ENCODE data around the gene FARP1. TPM values are rescaled to one million over a fixed set of nuclear protein-coding genes. Genes with fewer than 3 reads are reported as not detected.

The FARP1 gene
- total RNA-seq, 1 experiment from 2014 or later = 96.6 TPM

DNA sequence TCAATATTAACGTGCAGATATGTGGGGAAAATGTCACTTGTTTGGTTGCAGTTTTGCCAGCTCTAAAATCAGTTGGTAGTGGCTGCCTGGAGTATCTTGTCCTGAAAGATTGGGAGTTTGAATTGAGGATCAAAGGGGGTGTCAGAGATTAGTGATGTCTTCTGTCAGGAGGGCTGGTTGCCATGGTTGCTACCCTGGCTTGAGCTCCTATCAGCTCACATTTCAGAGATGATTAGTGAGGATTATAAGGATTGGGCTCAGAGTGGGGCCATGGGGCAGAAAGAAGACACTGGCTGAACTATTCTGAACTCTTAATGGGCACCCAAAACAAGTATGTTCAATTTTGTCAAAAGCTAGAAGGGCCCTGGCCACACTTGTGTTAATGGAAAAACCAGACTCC lies 129.7 kb downstream of the FARP1 start:
- DNase-seq (ENCODE audit: low spot score) = no peak

DNA sequence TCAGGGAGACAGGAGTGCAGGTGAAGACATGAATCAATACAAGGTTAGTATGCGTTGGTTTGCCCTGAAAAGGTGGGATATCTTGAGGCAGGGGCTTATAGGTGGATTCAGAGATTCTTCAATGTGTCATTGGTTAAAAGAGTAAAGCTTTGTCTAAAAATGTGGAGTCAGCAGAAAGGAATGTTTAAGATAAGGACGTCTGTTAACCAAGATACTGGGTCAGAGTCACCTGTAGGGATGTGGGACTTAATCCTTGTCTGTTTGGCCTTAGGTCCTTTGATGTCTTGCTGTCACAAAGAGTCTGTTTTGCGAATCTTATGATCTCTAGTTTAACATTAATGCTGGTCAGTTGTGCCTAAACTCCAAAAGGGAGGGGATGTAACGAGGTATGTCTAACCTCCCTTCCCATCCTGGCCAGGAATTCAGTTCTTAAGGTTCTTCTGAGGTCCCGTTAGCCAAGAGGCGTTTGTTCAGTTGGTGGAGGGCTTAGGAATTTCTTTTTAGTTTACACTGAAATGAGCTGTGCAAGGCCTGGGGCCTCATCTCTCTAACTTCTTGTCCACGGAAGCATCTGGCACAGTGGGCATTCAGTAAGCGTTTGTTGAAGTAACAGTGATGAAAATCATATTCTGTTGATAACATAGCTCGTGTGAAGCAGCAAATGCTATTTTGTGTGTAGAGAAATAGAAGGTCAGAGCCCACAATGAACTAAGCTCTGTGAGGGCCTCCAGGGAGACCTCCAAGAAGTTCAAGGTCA lies 130.4 kb downstream of the FARP1 start:
- Mint-ChIP-seq H3K36me3 (no peaks in the 10 kb centered on the region), H3K27me3 (ENCODE audit: low read depth) (no peaks in the 10 kb centered on the region), H3K9me3 (no peaks in the 10 kb centered on the region), H3K4me1 (peaks cover 47% of the 10 kb centered on the region), H3K27ac (peak overlapping the region; percentile 96), H3K4me3 (no peak overlapping the region)
- POLR2A ChIA-PET = no interaction called here
- CTCF ChIA-PET = interaction anchor here (1.1 kb wide), 1 partner anchor 158 kb away, joined by 3 read pairs; no protein-coding TSS in a partner anchor
- DNase-seq (ENCODE audit: low spot score) (no peak), ATAC-seq (peak; percentile 15)
- TF ChIP-seq, protein P1, sequence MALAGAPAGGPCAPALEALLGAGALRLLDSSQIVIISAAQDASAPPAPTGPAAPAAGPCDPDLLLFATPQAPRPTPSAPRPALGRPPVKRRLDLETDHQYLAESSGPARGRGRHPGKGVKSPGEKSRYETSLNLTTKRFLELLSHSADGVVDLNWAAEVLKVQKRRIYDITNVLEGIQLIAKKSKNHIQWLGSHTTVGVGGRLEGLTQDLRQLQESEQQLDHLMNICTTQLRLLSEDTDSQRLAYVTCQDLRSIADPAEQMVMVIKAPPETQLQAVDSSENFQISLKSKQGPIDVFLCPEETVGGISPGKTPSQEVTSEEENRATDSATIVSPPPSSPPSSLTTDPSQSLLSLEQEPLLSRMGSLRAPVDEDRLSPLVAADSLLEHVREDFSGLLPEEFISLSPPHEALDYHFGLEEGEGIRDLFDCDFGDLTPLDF (CRISPR knock-in tag; IDR thresholded peaks at IDR 0.05) = no peak
- TF ChIP-seq NFE2L1 (CRISPR knock-in tag; IDR thresholded peaks at IDR 0.05) (no peak), MXD4 (CRISPR knock-in tag; IDR thresholded peaks at IDR 0.05; ENCODE audit: borderline replicate concordance) (no peak), KAT7 (CRISPR knock-in tag; IDR thresholded peaks at IDR 0.05; ENCODE audit: borderline replicate concordance) (no peak), ETV6 (CRISPR knock-in tag; IDR thresholded peaks at IDR 0.05) (no peak), ESRRA (CRISPR knock-in tag; IDR thresholded peaks at IDR 0.05; ENCODE audit: borderline replicate concordance) (no peak), MYBL2 (CRISPR knock-in tag; IDR thresholded peaks at IDR 0.05) (no peak), TCF7 (CRISPR knock-in tag; IDR thresholded peaks at IDR 0.05; ENCODE audit: low read depth) (no peak), ZBTB21 (CRISPR knock-in tag; IDR thresholded peaks at IDR 0.05; ENCODE audit: borderline replicate concordance) (no peak), ZNF219 (CRISPR knock-in tag; IDR thresholded peaks at IDR 0.05; ENCODE audit: borderline replicate concordance) (no peak)
- TF ChIP-seq, protein P2, sequence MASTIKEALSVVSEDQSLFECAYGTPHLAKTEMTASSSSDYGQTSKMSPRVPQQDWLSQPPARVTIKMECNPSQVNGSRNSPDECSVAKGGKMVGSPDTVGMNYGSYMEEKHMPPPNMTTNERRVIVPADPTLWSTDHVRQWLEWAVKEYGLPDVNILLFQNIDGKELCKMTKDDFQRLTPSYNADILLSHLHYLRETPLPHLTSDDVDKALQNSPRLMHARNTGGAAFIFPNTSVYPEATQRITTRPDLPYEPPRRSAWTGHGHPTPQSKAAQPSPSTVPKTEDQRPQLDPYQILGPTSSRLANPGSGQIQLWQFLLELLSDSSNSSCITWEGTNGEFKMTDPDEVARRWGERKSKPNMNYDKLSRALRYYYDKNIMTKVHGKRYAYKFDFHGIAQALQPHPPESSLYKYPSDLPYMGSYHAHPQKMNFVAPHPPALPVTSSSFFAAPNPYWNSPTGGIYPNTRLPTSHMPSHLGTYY (CRISPR knock-in tag; IDR thresholded peaks at IDR 0.05) = no peak
- TF ChIP-seq, protein P3, sequence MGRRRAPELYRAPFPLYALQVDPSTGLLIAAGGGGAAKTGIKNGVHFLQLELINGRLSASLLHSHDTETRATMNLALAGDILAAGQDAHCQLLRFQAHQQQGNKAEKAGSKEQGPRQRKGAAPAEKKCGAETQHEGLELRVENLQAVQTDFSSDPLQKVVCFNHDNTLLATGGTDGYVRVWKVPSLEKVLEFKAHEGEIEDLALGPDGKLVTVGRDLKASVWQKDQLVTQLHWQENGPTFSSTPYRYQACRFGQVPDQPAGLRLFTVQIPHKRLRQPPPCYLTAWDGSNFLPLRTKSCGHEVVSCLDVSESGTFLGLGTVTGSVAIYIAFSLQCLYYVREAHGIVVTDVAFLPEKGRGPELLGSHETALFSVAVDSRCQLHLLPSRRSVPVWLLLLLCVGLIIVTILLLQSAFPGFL (CRISPR knock-in tag; IDR thresholded peaks at IDR 0.05; ENCODE audit: borderline replicate concordance) = no peak
- TF ChIP-seq, protein P4, sequence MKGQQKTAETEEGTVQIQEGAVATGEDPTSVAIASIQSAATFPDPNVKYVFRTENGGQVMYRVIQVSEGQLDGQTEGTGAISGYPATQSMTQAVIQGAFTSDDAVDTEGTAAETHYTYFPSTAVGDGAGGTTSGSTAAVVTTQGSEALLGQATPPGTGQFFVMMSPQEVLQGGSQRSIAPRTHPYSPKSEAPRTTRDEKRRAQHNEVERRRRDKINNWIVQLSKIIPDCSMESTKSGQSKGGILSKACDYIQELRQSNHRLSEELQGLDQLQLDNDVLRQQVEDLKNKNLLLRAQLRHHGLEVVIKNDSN (CRISPR knock-in tag; IDR thresholded peaks at IDR 0.05) = no peak

More for the DNA sequence above, 129.7 kb downstream of the FARP1 start:
- Mint-ChIP-seq H3K27ac (peak overlapping the region; percentile 96; the same call in 1 of the 2 replicates), H3K4me3 (no peak overlapping the region), H3K9me3 (no peaks in the 10 kb centered on the region), H3K27me3 (ENCODE audit: low read depth) (no peaks in the 10 kb centered on the region), H3K4me1 (peaks cover 43% of the 10 kb centered on the region), H3K36me3 (no peaks in the 10 kb centered on the region; the same call in 1 of the 2 replicates)
- ChIA-PET POLR2A (no interaction called here), CTCF (no interaction called here)
- no peak for ATAC-seq
- TF ChIP-seq KAT7 (CRISPR knock-in tag; IDR thresholded peaks at IDR 0.05; ENCODE audit: borderline replicate concordance) (no peak), OVOL2 (CRISPR knock-in tag; IDR thresholded peaks at IDR 0.05; ENCODE audit: borderline replicate concordance) (no peak), ZNF416 (CRISPR knock-in tag; IDR thresholded peaks at IDR 0.05) (no peak), ZNF423 (CRISPR knock-in tag; IDR thresholded peaks at IDR 0.05) (no peak)
- TF ChIP-seq, protein P5, sequence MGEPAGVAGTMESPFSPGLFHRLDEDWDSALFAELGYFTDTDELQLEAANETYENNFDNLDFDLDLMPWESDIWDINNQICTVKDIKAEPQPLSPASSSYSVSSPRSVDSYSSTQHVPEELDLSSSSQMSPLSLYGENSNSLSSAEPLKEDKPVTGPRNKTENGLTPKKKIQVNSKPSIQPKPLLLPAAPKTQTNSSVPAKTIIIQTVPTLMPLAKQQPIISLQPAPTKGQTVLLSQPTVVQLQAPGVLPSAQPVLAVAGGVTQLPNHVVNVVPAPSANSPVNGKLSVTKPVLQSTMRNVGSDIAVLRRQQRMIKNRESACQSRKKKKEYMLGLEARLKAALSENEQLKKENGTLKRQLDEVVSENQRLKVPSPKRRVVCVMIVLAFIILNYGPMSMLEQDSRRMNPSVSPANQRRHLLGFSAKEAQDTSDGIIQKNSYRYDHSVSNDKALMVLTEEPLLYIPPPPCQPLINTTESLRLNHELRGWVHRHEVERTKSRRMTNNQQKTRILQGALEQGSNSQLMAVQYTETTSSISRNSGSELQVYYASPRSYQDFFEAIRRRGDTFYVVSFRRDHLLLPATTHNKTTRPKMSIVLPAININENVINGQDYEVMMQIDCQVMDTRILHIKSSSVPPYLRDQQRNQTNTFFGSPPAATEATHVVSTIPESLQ (CRISPR knock-in tag; IDR thresholded peaks at IDR 0.05) = no peak
- TF ChIP-seq, protein P6, sequence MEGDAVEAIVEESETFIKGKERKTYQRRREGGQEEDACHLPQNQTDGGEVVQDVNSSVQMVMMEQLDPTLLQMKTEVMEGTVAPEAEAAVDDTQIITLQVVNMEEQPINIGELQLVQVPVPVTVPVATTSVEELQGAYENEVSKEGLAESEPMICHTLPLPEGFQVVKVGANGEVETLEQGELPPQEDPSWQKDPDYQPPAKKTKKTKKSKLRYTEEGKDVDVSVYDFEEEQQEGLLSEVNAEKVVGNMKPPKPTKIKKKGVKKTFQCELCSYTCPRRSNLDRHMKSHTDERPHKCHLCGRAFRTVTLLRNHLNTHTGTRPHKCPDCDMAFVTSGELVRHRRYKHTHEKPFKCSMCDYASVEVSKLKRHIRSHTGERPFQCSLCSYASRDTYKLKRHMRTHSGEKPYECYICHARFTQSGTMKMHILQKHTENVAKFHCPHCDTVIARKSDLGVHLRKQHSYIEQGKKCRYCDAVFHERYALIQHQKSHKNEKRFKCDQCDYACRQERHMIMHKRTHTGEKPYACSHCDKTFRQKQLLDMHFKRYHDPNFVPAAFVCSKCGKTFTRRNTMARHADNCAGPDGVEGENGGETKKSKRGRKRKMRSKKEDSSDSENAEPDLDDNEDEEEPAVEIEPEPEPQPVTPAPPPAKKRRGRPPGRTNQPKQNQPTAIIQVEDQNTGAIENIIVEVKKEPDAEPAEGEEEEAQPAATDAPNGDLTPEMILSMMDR (IDR thresholded peaks at IDR 0.05) = no peak
- TF ChIP-seq, protein P7, sequence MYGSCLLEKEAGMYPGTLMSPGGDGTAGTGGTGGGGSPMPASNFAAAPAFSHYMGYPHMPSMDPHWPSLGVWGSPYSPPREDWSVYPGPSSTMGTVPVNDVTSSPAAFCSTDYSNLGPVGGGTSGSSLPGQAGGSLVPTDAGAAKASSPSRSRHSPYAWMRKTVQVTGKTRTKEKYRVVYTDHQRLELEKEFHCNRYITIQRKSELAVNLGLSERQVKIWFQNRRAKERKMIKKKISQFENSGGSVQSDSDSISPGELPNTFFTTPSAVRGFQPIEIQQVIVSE (CRISPR knock-in tag; IDR thresholded peaks at IDR 0.05; ENCODE audit: borderline replicate concordance) = no peak
- TF ChIP-seq, protein P8, sequence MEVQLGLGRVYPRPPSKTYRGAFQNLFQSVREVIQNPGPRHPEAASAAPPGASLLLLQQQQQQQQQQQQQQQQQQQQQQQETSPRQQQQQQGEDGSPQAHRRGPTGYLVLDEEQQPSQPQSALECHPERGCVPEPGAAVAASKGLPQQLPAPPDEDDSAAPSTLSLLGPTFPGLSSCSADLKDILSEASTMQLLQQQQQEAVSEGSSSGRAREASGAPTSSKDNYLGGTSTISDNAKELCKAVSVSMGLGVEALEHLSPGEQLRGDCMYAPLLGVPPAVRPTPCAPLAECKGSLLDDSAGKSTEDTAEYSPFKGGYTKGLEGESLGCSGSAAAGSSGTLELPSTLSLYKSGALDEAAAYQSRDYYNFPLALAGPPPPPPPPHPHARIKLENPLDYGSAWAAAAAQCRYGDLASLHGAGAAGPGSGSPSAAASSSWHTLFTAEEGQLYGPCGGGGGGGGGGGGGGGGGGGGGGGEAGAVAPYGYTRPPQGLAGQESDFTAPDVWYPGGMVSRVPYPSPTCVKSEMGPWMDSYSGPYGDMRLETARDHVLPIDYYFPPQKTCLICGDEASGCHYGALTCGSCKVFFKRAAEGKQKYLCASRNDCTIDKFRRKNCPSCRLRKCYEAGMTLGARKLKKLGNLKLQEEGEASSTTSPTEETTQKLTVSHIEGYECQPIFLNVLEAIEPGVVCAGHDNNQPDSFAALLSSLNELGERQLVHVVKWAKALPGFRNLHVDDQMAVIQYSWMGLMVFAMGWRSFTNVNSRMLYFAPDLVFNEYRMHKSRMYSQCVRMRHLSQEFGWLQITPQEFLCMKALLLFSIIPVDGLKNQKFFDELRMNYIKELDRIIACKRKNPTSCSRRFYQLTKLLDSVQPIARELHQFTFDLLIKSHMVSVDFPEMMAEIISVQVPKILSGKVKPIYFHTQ (CRISPR knock-in tag; IDR thresholded peaks at IDR 0.05) = no peak

All from WTC11 (cell line).